Erythroblast (primary cell): ENCODE data around the gene DMD.

Experiments used
- GATA1 ChIP-seq: IDR thresholded peaks from 2 replicates; pipeline ENCODE4 v1.6.1; 2011; ENCODE audit warnings: low read depth, mild to moderate bottlenecking, control low read depth, low read length, moderate library complexity
- POLR2A ChIP-seq: IDR thresholded peaks from 2 replicates; pipeline ENCODE4 v1.6.1; 2011; ENCODE audit warnings: mild to moderate bottlenecking, low read length

DNA sequence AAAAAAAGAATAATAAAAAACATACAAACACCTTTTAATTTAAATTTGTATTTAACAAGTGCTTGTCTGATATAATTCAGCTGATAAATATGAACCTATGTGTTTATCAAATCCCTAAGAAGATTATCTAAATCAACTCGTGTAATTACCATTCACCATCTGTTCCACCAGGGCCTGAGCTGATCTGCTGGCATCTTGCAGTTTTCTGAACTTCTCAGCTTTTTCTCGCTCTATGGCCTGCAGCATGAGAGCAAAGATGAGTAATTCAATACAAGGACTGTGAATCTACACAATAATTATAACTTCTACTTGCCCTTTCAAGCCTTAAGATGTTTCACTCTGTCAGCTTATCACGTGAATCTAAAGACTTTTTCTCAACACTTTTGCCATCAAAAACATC is 709.7 kb downstream of the DMD start:
- TF ChIP-seq POLR2A (no peak), GATA1 (no peak)
